HepG2 (cell line): Measurements from ENCODE around the gene ZNF341. TPM values are rescaled to one million over a fixed set of nuclear protein-coding genes. Genes with fewer than 3 reads are reported as not detected.

Source experiments
- ATM ChIP-seq: fragments of 450-650 bp; IDR thresholded peaks from 2 replicates; pipeline ENCODE4 v1.7.1; 2017; ENCODE audit warnings: mild to moderate bottlenecking, borderline replicate concordance
- BRCA1 ChIP-seq: sonication (generic); formaldehyde crosslinking; IDR thresholded peaks from 2 replicates; pipeline ENCODE4 v1.4.0; 2020; ENCODE audit warnings: missing genetic modification reagents
- CERS6 ChIP-seq: sonication (generic); formaldehyde crosslinking; IDR thresholded peaks from 2 replicates; pipeline ENCODE4 v1.5.0; 2020; ENCODE audit warnings: missing genetic modification reagents
- GMEB1 ChIP-seq: sonication (generic); formaldehyde crosslinking; IDR thresholded peaks from 2 replicates; pipeline ENCODE4 v1.5.1; 2020; ENCODE audit warnings: missing genetic modification reagents, mild to moderate bottlenecking, borderline replicate concordance
- HOXA7 ChIP-seq: sonication (generic); formaldehyde crosslinking; IDR thresholded peaks from 2 replicates; pipeline ENCODE4 v1.8.1; 2022; ENCODE audit warnings: mild to moderate bottlenecking, missing genetic modification reagents, moderate library complexity
- JDP2 ChIP-seq: sonication (generic); formaldehyde crosslinking; IDR thresholded peaks from 2 replicates; pipeline ENCODE4 v1.8.1; 2022; ENCODE audit warnings: missing genetic modification reagents, borderline replicate concordance
- KLF11 ChIP-seq: IDR thresholded peaks from 2 replicates; pipeline ENCODE4 v1.6.1; 2016; ENCODE audit warnings: missing compliant biosample characterization
- MZF1 ChIP-seq: sonication (generic); formaldehyde crosslinking; IDR thresholded peaks from 2 replicates; pipeline ENCODE4 v1.8.1; 2023; ENCODE audit warnings: mild to moderate bottlenecking, missing genetic modification reagents, borderline replicate concordance
- NFYB ChIP-seq: sonication (generic); formaldehyde crosslinking; IDR thresholded peaks from 2 replicates; pipeline ENCODE4 v1.4.0; 2020; ENCODE audit warnings: missing genetic modification reagents
- PLRG1 ChIP-seq: fragments of 450-650 bp; conservative IDR thresholded peaks from 2 replicates; pipeline ENCODE4 v1.6.1; 2016
- TAF1 ChIP-seq: sonication (generic); formaldehyde crosslinking; IDR thresholded peaks from 2 replicates; pipeline ENCODE4 v1.4.0; 2020; ENCODE audit warnings: missing genetic modification reagents
- TRIM22 ChIP-seq: fragments of 450-650 bp; IDR thresholded peaks from 2 replicates; pipeline ENCODE4 v1.6.1; 2017
- ZFP91 ChIP-seq: sonication (generic); formaldehyde crosslinking; IDR thresholded peaks from 2 replicates; pipeline ENCODE4 v1.9.0; 2022; ENCODE audit warnings: missing genetic modification reagents, mild to moderate bottlenecking, borderline replicate concordance
- ZKSCAN5 ChIP-seq: sonication (generic); formaldehyde crosslinking; IDR thresholded peaks from 2 replicates; pipeline ENCODE4 v1.5.1; 2020; ENCODE audit warnings: mild to moderate bottlenecking, missing genetic modification reagents
- ZNF234 ChIP-seq: sonication (generic); formaldehyde crosslinking; conservative IDR thresholded peaks from 2 replicates; pipeline ENCODE4 v1.5.1; 2020; ENCODE audit warnings: mild to moderate bottlenecking, missing genetic modification reagents
- ZNF354B ChIP-seq: sonication (generic); formaldehyde crosslinking; IDR thresholded peaks from 2 replicates; pipeline ENCODE4 v1.8.0; 2022; ENCODE audit warnings: mild to moderate bottlenecking, missing genetic modification reagents
- ZNF510 ChIP-seq: sonication (generic); formaldehyde crosslinking; IDR thresholded peaks from 2 replicates; pipeline ENCODE4 v1.4.0; 2020; ENCODE audit warnings: low read depth, mild to moderate bottlenecking, missing genetic modification reagents
- ZNF512 ChIP-seq: sonication (generic); formaldehyde crosslinking; IDR thresholded peaks from 2 replicates; pipeline ENCODE4 v1.4.0; 2020; ENCODE audit warnings: mild to moderate bottlenecking, missing genetic modification reagents
- ZNF547 ChIP-seq: sonication (generic); formaldehyde crosslinking; IDR thresholded peaks from 2 replicates; pipeline ENCODE4 v1.5.1; 2020; ENCODE audit warnings: mild to moderate bottlenecking, missing genetic modification reagents
- ZNF644 ChIP-seq: IDR thresholded peaks from 2 replicates; pipeline ENCODE4 v1.6.1; 2016; ENCODE audit warnings: low read depth
- ZNF674 ChIP-seq: sonication (generic); formaldehyde crosslinking; IDR thresholded peaks from 2 replicates; pipeline ENCODE4 v1.5.0; 2020; ENCODE audit warnings: low read depth, mild to moderate bottlenecking, missing genetic modification reagents
- polyA plus RNA-seq, 8 experiments: library from polyadenylated mRNA; depleted of rRNA in 3 of 8; stranded (reverse) in 7 of 8; unstranded in 1 of 8; fragments of >200 nt; fragmentation: Illumina TruSeq in 4 of 8; extraction: Trizol in 4 of 8; gene quantifications; 2 replicates each; pipeline versions ENCODE4 v1.2.1 to v1.2.3, GENCODE V29; 2011 to 2016; ENCODE audit warnings: low read depth in 4 of 8, missing spikeins in 1 of 8, mixed read lengths in 1 of 8; ENCODE audit not compliant: insufficient read depth in 1 of 8
- total RNA-seq, 5 experiments: library from RNA; depleted of rRNA; stranded (reverse); fragments of >200 nt; fragmentation: Illumina TruSeq; extraction: Trizol; gene quantifications; 2 replicates each; pipeline ENCODE4 v1.2.3, GENCODE V29; 2016; ENCODE audit warnings: low read depth in 1 of 5

ZNF341 gene
- total and polyA plus RNA-seq, 2 of the 13 experiments (the other 11 are each of a cell fraction or from before 2014, with no cell fraction given): 1.1 to 2.2 TPM

GRCh38 chr20:33810885-33811775, 79.3 kb downstream of the ZNF341 start, which contains the start of gene CHMP4B (continued):
- TF ChIP-seq ZNF510 (CRISPR knock-in tag) (no peak; the same call in 1 of the 2 replicates), ZFP91 (CRISPR knock-in tag) (peak; percentile 86; the same call in 1 of the 2 replicates), MZF1 (CRISPR knock-in tag) (no peak), PLRG1 (no peak), ZNF234 (no peak), CERS6 (CRISPR knock-in tag) (0 out of 2 replicates have a peak, but pooled peaks have one; percentile 46), NFYB (CRISPR knock-in tag) (peak; percentile 79), ZNF547 (CRISPR knock-in tag) (peak; percentile 92), ZKSCAN5 (CRISPR knock-in tag) (no peak), JDP2 (CRISPR knock-in tag) (no peak), ZNF512 (CRISPR knock-in tag) (no peak), ZNF674 (CRISPR knock-in tag) (0 out of 2 replicates have a peak, but pooled peaks have one; percentile 24), ATM (no peak), KLF11 (CRISPR knock-in tag) (peak; percentile 92; the same call in 1 of the 2 replicates), ZNF644 (CRISPR knock-in tag) (no peak), TAF1 (CRISPR knock-in tag) (peak; percentile 57), ZNF354B (no peak), GMEB1 (peak; percentile 97), BRCA1 (CRISPR knock-in tag) (no peak), HOXA7 (CRISPR knock-in tag) (no peak), TRIM22 (no peak)
